Brain (organoid and tissue), 1 donor: ENCODE measurements around the gene FAXC. TPM values are rescaled to one million over a fixed set of nuclear protein-coding genes. Genes with fewer than 3 reads are reported as not detected.

Experiments
- polyA plus RNA-seq: library from polyadenylated mRNA; stranded (reverse); fragments of 350-450 nt; fragmentation: Illumina TruSeq; extraction: RNeasy Lipid Tissue Mini Kit (QIAGEN cat#74804); gene quantifications from one replicate; pipeline ENCODE4 v1.2.3, GENCODE V29; 2015; ENCODE audit warnings: low read depth, low replicate concordance; ENCODE audit not compliant: insufficient read depth

Gene FAXC
- polyA plus RNA-seq, 1 donor from 2014 or later = 25.0 TPM

Other genes starting within 250 kb of the FAXC start
- gene COQ3, start 44.5 kb upstream of the FAXC start, polyA plus RNA-seq = 14.4 TPM
- gene PNISR, start 75.6 kb upstream of the FAXC start, polyA plus RNA-seq = 21.3 TPM
- 1.6 TPM for gene USP45, start 165.7 kb upstream of the FAXC start, polyA plus RNA-seq
- gene CCNC, start 219.0 kb upstream of the FAXC start, polyA plus RNA-seq = 18.6 TPM